T-helper 1 cell treated with Interleukin-12 subunit alpha and Interleukin-12 subunit beta and Interleukin-4 antibody, amounts not matched to agents 30 μg/mL and 1 μg/mL, for 36 hours (primary cell): Measurements from ENCODE around the gene SMPD2.

Experiments
- H3K27ac Mint-ChIP-seq: one replicate; pipeline ENCODE4 v1.8.0; 2021; ENCODE audit warnings: mild to moderate bottlenecking, mixed read lengths
- H3K27me3 Mint-ChIP-seq: one replicate; pipeline ENCODE4 v1.8.0; 2021; ENCODE audit warnings: low read depth, mixed read lengths
- H3K36me3 Mint-ChIP-seq: one replicate; pipeline ENCODE4 v1.8.0; 2021; ENCODE audit warnings: low read depth, mixed read lengths
- H3K4me1 Mint-ChIP-seq: one replicate; pipeline ENCODE4 v1.8.0; 2021; ENCODE audit warnings: low read depth, mixed read lengths
- H3K4me3 Mint-ChIP-seq: one replicate; pipeline ENCODE4 v1.8.0; 2021; ENCODE audit warnings: mild to moderate bottlenecking, moderate library complexity, mixed read lengths
- H3K9me3 Mint-ChIP-seq: one replicate; pipeline ENCODE4 v1.8.0; 2021; ENCODE audit warnings: mixed read lengths

SMPD2 gene

GRCh38 chr6:109461733-109462526 is 21.4 kb downstream of the SMPD2 start:
- no peaks in the 10 kb centered on the region for H3K27me3 Mint-ChIP-seq
- peak overlapping the region; percentile 24 for H3K27ac Mint-ChIP-seq
- H3K4me1 Mint-ChIP-seq = peaks cover 47% of the 10 kb centered on the region
- no peak overlapping the region for H3K4me3 Mint-ChIP-seq
- H3K36me3 Mint-ChIP-seq = peaks cover 42% of the 10 kb centered on the region
- no peaks in the 10 kb centered on the region for H3K9me3 Mint-ChIP-seq

GRCh38 chr6:109465772-109466171 is 25.2 kb downstream of the SMPD2 start:
- Mint-ChIP-seq H3K4me1 (peaks cover 41% of the 10 kb centered on the region), H3K9me3 (no peaks in the 10 kb centered on the region), H3K36me3 (peaks cover 74% of the 10 kb centered on the region), H3K27ac (no peak overlapping the region), H3K4me3 (no peak overlapping the region), H3K27me3 (no peaks in the 10 kb centered on the region)

GRCh38 chr6:109466212-109466923 is 25.8 kb downstream of the SMPD2 start:
- H3K36me3 Mint-ChIP-seq = peaks cover 74% of the 10 kb centered on the region

GRCh38 chr6:109467696-109468095 is 27.2 kb downstream of the SMPD2 start:
- Mint-ChIP-seq H3K36me3 (peaks cover 77% of the 10 kb centered on the region), H3K9me3 (no peaks in the 10 kb centered on the region), H3K27ac (no peak overlapping the region), H3K4me3 (no peak overlapping the region), H3K4me1 (peaks cover 49% of the 10 kb centered on the region), H3K27me3 (no peaks in the 10 kb centered on the region)

More at GRCh38 chr6:109466212-109466923, 25.8 kb downstream of the SMPD2 start:
- no peak overlapping the region for H3K4me3 Mint-ChIP-seq
- peaks cover 44% of the 10 kb centered on the region for H3K4me1 Mint-ChIP-seq
- H3K27me3 Mint-ChIP-seq = no peaks in the 10 kb centered on the region
- no peaks in the 10 kb centered on the region for H3K9me3 Mint-ChIP-seq
- no peak overlapping the region for H3K27ac Mint-ChIP-seq

GRCh38 chr6:109469591-109470189 is 29.2 kb downstream of the SMPD2 start:
- Mint-ChIP-seq H3K4me1 (peaks cover 56% of the 10 kb centered on the region), H3K27ac (peak overlapping the region; percentile 42), H3K27me3 (no peaks in the 10 kb centered on the region), H3K4me3 (no peak overlapping the region), H3K9me3 (no peaks in the 10 kb centered on the region), H3K36me3 (peaks cover 81% of the 10 kb centered on the region)

GRCh38 chr6:109471105-109471810 is 30.7 kb downstream of the SMPD2 start:
- H3K27me3 Mint-ChIP-seq = no peaks in the 10 kb centered on the region
- peaks cover 82% of the 10 kb centered on the region for H3K36me3 Mint-ChIP-seq
- no peak overlapping the region for H3K4me3 Mint-ChIP-seq
- peaks cover 63% of the 10 kb centered on the region for H3K4me1 Mint-ChIP-seq
- peak overlapping the region; percentile 61 for H3K27ac Mint-ChIP-seq
- no peaks in the 10 kb centered on the region for H3K9me3 Mint-ChIP-seq

- no peaks in the 10 kb centered on the region for H3K9me3 Mint-ChIP-seq
- H3K27me3 Mint-ChIP-seq = no peaks in the 10 kb centered on the region
- peak overlapping the region; percentile 39 for H3K4me3 Mint-ChIP-seq
- peak overlapping the region; percentile 61 for H3K27ac Mint-ChIP-seq
- H3K36me3 Mint-ChIP-seq = peaks cover 82% of the 10 kb centered on the region
- peaks cover 69% of the 10 kb centered on the region for H3K4me1 Mint-ChIP-seq
These were observed 31.8 kb downstream of the SMPD2 start for GRCh38 chr6:109472132-109472995.

- Mint-ChIP-seq H3K27me3 (no peaks in the 10 kb centered on the region), H3K27ac (peak overlapping the region; percentile 47), H3K4me3 (no peak overlapping the region), H3K4me1 (peaks cover 71% of the 10 kb centered on the region), H3K9me3 (no peaks in the 10 kb centered on the region), H3K36me3 (peaks cover 81% of the 10 kb centered on the region)
These were observed 32.6 kb downstream of the SMPD2 start for GRCh38 chr6:109473120-109473519.

GRCh38 chr6:109474995-109475394 is 34.5 kb downstream of the SMPD2 start:
- peaks cover 79% of the 10 kb centered on the region for H3K36me3 Mint-ChIP-seq
- no peak overlapping the region for H3K4me3 Mint-ChIP-seq
- peaks cover 76% of the 10 kb centered on the region for H3K4me1 Mint-ChIP-seq
- no peaks in the 10 kb centered on the region for H3K27me3 Mint-ChIP-seq
- no peaks in the 10 kb centered on the region for H3K9me3 Mint-ChIP-seq
- H3K27ac Mint-ChIP-seq = no peak overlapping the region

GRCh38 chr6:109475625-109476024 is 35.1 kb downstream of the SMPD2 start:
- Mint-ChIP-seq H3K27me3 (no peaks in the 10 kb centered on the region), H3K4me3 (no peak overlapping the region), H3K36me3 (peaks cover 80% of the 10 kb centered on the region), H3K9me3 (no peaks in the 10 kb centered on the region), H3K27ac (no peak overlapping the region), H3K4me1 (peaks cover 77% of the 10 kb centered on the region)

GRCh38 chr6:109477184-109477583 is 36.7 kb downstream of the SMPD2 start:
- Mint-ChIP-seq H3K9me3 (no peaks in the 10 kb centered on the region), H3K27me3 (no peaks in the 10 kb centered on the region), H3K36me3 (peaks cover 79% of the 10 kb centered on the region), H3K4me1 (peaks cover 76% of the 10 kb centered on the region), H3K27ac (peak overlapping the region; percentile 91), H3K4me3 (peak overlapping the region; percentile 88)

GRCh38 chr6:109477725-109478124 is 37.2 kb downstream of the SMPD2 start:
- Mint-ChIP-seq H3K9me3 (no peaks in the 10 kb centered on the region), H3K4me1 (peaks cover 70% of the 10 kb centered on the region), H3K27ac (peak overlapping the region; percentile 91), H3K36me3 (peaks cover 76% of the 10 kb centered on the region), H3K4me3 (peak overlapping the region; percentile 88), H3K27me3 (no peaks in the 10 kb centered on the region)

- Mint-ChIP-seq H3K9me3 (no peaks in the 10 kb centered on the region), H3K4me1 (peaks cover 64% of the 10 kb centered on the region), H3K4me3 (peak overlapping the region; percentile 88), H3K27ac (peak overlapping the region; percentile 91), H3K27me3 (no peaks in the 10 kb centered on the region), H3K36me3 (peaks cover 70% of the 10 kb centered on the region)
These were observed 37.8 kb downstream of the SMPD2 start for GRCh38 chr6:109478222-109478805.
